ENCODE measurements around the gene TPCN2. TPM values are rescaled to one million over a fixed set of nuclear protein-coding genes. Genes with fewer than 3 reads are reported as not detected.

TPCN2 gene
- total and polyA plus RNA-seq, 11 donors, result 4.1 to 17.6 (median 7.5) TPM

- H3K4me1 ChIP-seq, result peaks cover 0 to 29% (median 11%) of the 10 kb centered on the region in 12 donors
- no peak for TF ChIP-seq POLR2A (IDR thresholded peaks at IDR 0.05)
- TF ChIP-seq, protein P1, sequence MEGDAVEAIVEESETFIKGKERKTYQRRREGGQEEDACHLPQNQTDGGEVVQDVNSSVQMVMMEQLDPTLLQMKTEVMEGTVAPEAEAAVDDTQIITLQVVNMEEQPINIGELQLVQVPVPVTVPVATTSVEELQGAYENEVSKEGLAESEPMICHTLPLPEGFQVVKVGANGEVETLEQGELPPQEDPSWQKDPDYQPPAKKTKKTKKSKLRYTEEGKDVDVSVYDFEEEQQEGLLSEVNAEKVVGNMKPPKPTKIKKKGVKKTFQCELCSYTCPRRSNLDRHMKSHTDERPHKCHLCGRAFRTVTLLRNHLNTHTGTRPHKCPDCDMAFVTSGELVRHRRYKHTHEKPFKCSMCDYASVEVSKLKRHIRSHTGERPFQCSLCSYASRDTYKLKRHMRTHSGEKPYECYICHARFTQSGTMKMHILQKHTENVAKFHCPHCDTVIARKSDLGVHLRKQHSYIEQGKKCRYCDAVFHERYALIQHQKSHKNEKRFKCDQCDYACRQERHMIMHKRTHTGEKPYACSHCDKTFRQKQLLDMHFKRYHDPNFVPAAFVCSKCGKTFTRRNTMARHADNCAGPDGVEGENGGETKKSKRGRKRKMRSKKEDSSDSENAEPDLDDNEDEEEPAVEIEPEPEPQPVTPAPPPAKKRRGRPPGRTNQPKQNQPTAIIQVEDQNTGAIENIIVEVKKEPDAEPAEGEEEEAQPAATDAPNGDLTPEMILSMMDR (IDR thresholded peaks at IDR 0.05), result no peak
- WGBS, 4 donors, result 95 to 96% (median 95%) methylated on average over 7 to 9 of the region's 9 CpGs
- DNase-seq, result no peak
- intact Hi-C loops (cut with DNase I), result no loop called here
- no peaks in the 10 kb centered on the region for H3K27me3 ChIP-seq
- H3K36me3 ChIP-seq, result peaks cover 0 to 23% (median 0%) of the 10 kb centered on the region in 9 donors
- H3K4me3 ChIP-seq, result no peak overlapping the region
- H3K9me3 ChIP-seq, result no peaks in the 10 kb centered on the region
- peak overlapping the region in 1 of 12 donors; percentile 93 for H3K27ac ChIP-seq
- ATAC-seq, result no peak
Measured at GRCh38 chr11:69003301-69003865, 45.3 kb upstream of the TPCN2 start.

DNA sequence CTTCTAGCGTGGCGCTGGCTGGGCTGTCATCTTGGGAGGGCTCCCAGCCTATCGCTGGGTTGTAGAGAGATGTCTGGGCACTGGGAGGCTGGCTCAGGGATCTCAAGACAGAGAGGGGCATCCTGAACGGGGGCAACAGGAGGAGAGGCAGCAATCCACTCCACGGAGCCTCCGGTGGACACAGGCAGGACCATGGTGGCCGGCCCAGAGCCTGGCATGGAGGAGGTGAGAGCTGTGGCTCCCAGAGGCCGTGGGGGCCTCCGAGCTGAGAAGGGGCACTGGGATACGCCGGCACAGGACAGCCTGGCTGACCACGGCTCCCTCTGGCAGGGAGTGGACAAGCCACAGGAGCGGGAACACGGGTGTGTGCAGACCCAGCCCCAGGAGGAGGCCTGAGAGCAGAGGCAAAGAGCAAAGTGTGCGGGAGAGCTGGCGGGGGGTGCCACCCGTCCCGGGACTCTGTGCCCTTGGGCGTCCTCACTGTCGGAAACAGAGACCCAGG, 44.8 kb upstream of the TPCN2 start:
- 92 to 95% (median 92%) methylated on average over 18 to 20 of the region's 20 CpGs for WGBS, 4 donors
- ATAC-seq, result no peak
- Histone ChIP-seq H3K4me3 (no peak overlapping the region), H3K4me1 (peaks cover 0 to 28% (median 12%) of the 10 kb centered on the region in 12 donors), H3K36me3 (peaks cover 0 to 23% (median 0%) of the 10 kb centered on the region in 9 donors), H3K9me3 (no peaks in the 10 kb centered on the region), H3K27ac (peak overlapping the region in 1 of 12 donors; percentile 93), H3K27me3 (peaks cover 0 to 3% (median 0%) of the 10 kb centered on the region in 9 donors)
- no peak for TF ChIP-seq POLR2A (IDR thresholded peaks at IDR 0.05)
- TF ChIP-seq, protein P1 (IDR thresholded peaks at IDR 0.05), result no peak
- DNase-seq, result no peak
- intact Hi-C loops (cut with DNase I), result no loop called here

DNA sequence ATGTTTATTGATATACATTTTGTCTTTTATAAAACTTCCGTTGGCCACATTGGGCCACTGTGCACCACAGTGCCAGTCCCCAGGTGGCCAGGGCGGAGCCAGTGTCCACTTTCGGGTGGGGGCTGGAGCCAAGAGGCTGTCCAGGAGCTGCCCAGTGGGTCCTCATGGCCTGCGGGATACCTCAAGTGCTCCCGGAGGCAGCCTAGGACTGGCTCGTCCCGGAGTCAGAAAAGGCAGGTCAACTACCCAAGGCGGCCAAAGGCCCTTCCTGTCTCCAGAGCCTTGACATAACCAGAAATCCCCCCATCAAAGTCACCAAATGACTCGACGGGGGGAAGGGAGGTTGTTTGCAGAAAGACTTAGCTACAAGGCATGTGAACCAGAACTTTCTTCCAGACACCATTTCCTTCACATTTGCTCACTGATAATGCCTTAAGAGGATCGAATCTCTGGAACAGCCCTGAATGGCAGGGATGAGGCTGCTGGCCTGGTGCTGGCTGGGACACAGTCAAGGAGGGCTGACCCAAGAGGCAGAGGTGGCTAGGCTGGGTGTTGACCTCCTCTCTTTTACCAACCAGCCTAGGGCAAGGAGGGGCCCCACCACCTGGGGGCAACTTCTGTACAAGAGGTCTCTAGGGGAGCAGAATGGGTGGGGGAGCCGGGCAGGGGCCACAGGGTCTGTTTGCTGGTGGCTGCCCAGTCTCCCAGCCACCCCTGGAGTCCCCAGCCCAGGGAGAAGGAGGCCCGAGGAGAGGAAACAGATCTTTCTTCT, 44.1 kb upstream of the TPCN2 start:
- Histone ChIP-seq H3K27ac (peak overlapping the region in 1 of 12 donors; percentile 93), H3K36me3 (peaks cover 0 to 23% (median 0%) of the 10 kb centered on the region in 9 donors), H3K4me1 (peaks cover 0 to 31% (median 12%) of the 10 kb centered on the region in 12 donors), H3K27me3 (peaks cover 0 to 3% (median 0%) of the 10 kb centered on the region in 9 donors), H3K4me3 (no peak overlapping the region), H3K9me3 (no peaks in the 10 kb centered on the region)
- intact Hi-C loops (cut with DNase I), result no loop called here
- WGBS, 4 donors, result 81 to 90% (median 87%) methylated on average over 9 to 13 of the region's 13 CpGs
- no peak for ATAC-seq
- no peak for DNase-seq
- TF ChIP-seq, protein P1 (IDR thresholded peaks at IDR 0.05), result no peak
- TF ChIP-seq POLR2A (IDR thresholded peaks at IDR 0.05), result no peak

DNA sequence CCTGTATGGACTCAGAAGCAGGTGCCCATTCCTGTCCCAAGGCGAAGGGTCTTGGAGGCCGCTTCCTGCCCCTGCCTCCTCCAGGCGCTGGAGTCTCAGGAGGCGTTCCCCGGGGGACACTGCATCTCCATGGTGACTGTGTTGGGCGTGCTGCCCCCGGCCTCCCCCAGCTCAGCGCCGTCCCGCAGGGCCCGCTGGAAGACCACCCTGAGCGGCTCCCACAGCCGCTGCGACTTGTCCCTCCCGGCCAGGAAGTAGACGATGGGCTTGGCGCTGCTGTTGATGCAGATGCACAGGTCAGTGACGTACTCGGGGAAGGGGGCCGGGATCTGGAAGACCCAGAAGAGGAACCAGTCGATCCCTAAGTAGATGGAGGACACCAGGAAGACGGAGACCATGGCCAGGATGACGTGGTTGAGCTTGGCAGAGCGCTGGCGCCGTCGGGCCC, 43.5 kb upstream of the TPCN2 start:
- H3K27me3 ChIP-seq, result peaks cover 0 to 3% (median 0%) of the 10 kb centered on the region in 9 donors
- no peaks in the 10 kb centered on the region for H3K9me3 ChIP-seq
- intact Hi-C loops (cut with DNase I), result no loop called here
- peak overlapping the region in 1 of 12 donors; percentile 93 for H3K27ac ChIP-seq
- DNase-seq (no peak), ATAC-seq (no peak)
- H3K4me1 ChIP-seq, result peaks cover 0 to 35% (median 14%) of the 10 kb centered on the region in 12 donors
- H3K4me3 ChIP-seq, result no peak overlapping the region
- WGBS, 4 donors, result 91 to 94% (median 94%) methylated on average over 11 to 27 of the region's 27 CpGs
- peaks cover 0 to 23% (median 0%) of the 10 kb centered on the region in 9 donors for H3K36me3 ChIP-seq
- TF ChIP-seq, protein P1 (IDR thresholded peaks at IDR 0.05), result no peak
- no peak for TF ChIP-seq POLR2A (IDR thresholded peaks at IDR 0.05)

Measured in heart left ventricle (tissue), 16 donors.